MM.1S (cell line): ENCODE measurements around the gene UCMA.
"Not testable (repeated sequence)": the region's sequence is repeated elsewhere in the genome, so short reads cannot be mapped to it uniquely, and the experiment has no call there.

Experiments used
- DNase-seq: peaks from one replicate; pipeline ENCODE4 v3.0.0-alpha.2; 2015
- H2AFZ ChIP-seq: fragments of 300-600 bp; sonication (generic); 2 replicates; pipeline ENCODE4 v1.6.0; 2016; ENCODE audit warnings: antibody characterized with exemption, low read length
- H3F3A ChIP-seq: fragments of 300-600 bp; sonication (generic); 2 replicates; pipeline ENCODE4 v1.6.1; 2016; ENCODE audit warnings: mild to moderate bottlenecking, antibody characterized with exemption, low read length, moderate library complexity, mixed read lengths; ENCODE audit not compliant: insufficient read depth
- H3K27ac ChIP-seq: fragments of 300-600 bp; sonication (generic); 2 replicates; pipeline ENCODE4 v1.5.1; 2016; ENCODE audit warnings: mild to moderate bottlenecking, low read length
- H3K27me3 ChIP-seq: fragments of 300-600 bp; sonication (generic); replicated peaks from 2 replicates; pipeline ENCODE4 v1.6.0; 2016; ENCODE audit warnings: low read length; ENCODE audit not compliant: insufficient read depth
- H3K36me3 ChIP-seq: fragments of 300-600 bp; sonication (generic); replicated peaks from 2 replicates; pipeline ENCODE4 v1.6.1; 2016; ENCODE audit warnings: mild to moderate bottlenecking, low read length, mixed read lengths; ENCODE audit not compliant: insufficient read depth
- H3K4me1 ChIP-seq: fragments of 300-600 bp; sonication (generic); 2 replicates; pipeline ENCODE4 v1.6.1; 2016; ENCODE audit warnings: low read length, mixed read lengths
- H3K4me2 ChIP-seq: fragments of 300-600 bp; sonication (generic); 2 replicates; pipeline ENCODE4 v1.6.0; 2016; ENCODE audit warnings: low read depth, low read length
- H3K4me3 ChIP-seq: fragments of 300-600 bp; sonication (generic); 2 replicates; pipeline ENCODE4 v1.5.1; 2016; ENCODE audit warnings: low read length, mixed read lengths
- H3K79me2 ChIP-seq: fragments of 300-600 bp; sonication (generic); 2 replicates; pipeline ENCODE4 v1.6.1; 2016; ENCODE audit warnings: mixed run types, low read length, mixed read lengths
- H3K9ac ChIP-seq: fragments of 300-600 bp; sonication (generic); 2 replicates; pipeline ENCODE4 v1.6.1; 2016; ENCODE audit warnings: low read length, mixed read lengths
- H3K9me2 ChIP-seq: fragments of 300-600 bp; sonication (generic); replicated peaks from 2 replicates; pipeline ENCODE4 v1.6.1; 2016; ENCODE audit warnings: mild to moderate bottlenecking, low read length, mixed read lengths; ENCODE audit not compliant: insufficient read depth
- H3K9me3 ChIP-seq: fragments of 300-600 bp; sonication (generic); replicated peaks from 2 replicates; pipeline ENCODE4 v1.6.1; 2016; ENCODE audit warnings: mild to moderate bottlenecking, low read length, mixed read lengths; ENCODE audit not compliant: insufficient read depth
- H4K20me1 ChIP-seq: fragments of 300-600 bp; sonication (generic); 2 replicates; pipeline ENCODE4 v1.6.1; 2016; ENCODE audit warnings: mild to moderate bottlenecking, low read length, moderate library complexity, mixed read lengths; ENCODE audit not compliant: insufficient read depth
- EZH2 ChIP-seq: fragments of 300-600 bp; sonication (generic); optimal IDR thresholded peaks from 2 replicates; pipeline ENCODE3; 2017; ENCODE audit warnings: low read depth, mild to moderate bottlenecking, antibody characterized with exemption, low read length, mixed read lengths
- EZH2phosphoT487 ChIP-seq: fragments of 300-600 bp; sonication (generic); IDR thresholded peaks from 2 replicates; pipeline ENCODE4 v1.6.1; 2018; ENCODE audit warnings: antibody characterized with exemption, low read length
- TF ChIP-seq, protein P1 (sequence below): fragments of 300-600 bp; sonication (generic); IDR thresholded peaks from 2 replicates; pipeline ENCODE4 v1.5.1; 2016; ENCODE audit warnings: antibody characterized with exemption, low read length, mixed read lengths

The UCMA gene

DNA sequence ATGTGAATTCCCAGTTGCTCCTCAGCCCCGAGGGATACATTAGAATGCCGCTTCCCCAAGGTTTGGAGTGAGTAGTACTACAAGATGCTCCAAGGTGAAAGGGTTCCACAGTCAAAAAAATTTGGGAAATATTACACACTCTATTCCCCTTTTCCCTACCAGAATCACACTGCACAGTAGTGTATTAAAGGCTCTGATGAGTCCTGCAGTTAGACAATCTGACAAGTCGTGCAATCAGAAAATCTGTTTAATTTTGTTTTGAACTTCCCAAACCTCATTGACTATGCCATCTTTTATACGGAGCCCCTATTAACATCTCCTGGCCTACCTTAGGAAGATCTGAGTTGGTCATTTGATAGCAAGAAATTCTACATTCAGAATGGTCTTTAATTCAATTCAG is 13.6 kb upstream of the UCMA start:
- no peaks in the 10 kb centered on the region for H3K79me2 ChIP-seq
- H3K4me2 ChIP-seq: no peak overlapping the region
- no peak overlapping the region for H3K9ac ChIP-seq
- no peak for DNase-seq
- no peak overlapping the region for H3K4me3 ChIP-seq
- H3F3A ChIP-seq: no peaks in the 10 kb centered on the region
- no peak overlapping the region for H3K27ac ChIP-seq
- H3K27me3 ChIP-seq: no peaks in the 10 kb centered on the region
- no peak overlapping the region for H2AFZ ChIP-seq
- H3K4me1 ChIP-seq: no peaks in the 10 kb centered on the region
- H3K9me3 ChIP-seq: no peaks in the 10 kb centered on the region
- H3K9me2 ChIP-seq: no peaks in the 10 kb centered on the region
- H3K36me3 ChIP-seq: no peaks in the 10 kb centered on the region
- no peak for TF ChIP-seq EZH2phosphoT487
- no peak for TF ChIP-seq EZH2
- TF ChIP-seq, protein P1, sequence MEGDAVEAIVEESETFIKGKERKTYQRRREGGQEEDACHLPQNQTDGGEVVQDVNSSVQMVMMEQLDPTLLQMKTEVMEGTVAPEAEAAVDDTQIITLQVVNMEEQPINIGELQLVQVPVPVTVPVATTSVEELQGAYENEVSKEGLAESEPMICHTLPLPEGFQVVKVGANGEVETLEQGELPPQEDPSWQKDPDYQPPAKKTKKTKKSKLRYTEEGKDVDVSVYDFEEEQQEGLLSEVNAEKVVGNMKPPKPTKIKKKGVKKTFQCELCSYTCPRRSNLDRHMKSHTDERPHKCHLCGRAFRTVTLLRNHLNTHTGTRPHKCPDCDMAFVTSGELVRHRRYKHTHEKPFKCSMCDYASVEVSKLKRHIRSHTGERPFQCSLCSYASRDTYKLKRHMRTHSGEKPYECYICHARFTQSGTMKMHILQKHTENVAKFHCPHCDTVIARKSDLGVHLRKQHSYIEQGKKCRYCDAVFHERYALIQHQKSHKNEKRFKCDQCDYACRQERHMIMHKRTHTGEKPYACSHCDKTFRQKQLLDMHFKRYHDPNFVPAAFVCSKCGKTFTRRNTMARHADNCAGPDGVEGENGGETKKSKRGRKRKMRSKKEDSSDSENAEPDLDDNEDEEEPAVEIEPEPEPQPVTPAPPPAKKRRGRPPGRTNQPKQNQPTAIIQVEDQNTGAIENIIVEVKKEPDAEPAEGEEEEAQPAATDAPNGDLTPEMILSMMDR: no peak
- no peaks in the 10 kb centered on the region for H4K20me1 ChIP-seq

DNA sequence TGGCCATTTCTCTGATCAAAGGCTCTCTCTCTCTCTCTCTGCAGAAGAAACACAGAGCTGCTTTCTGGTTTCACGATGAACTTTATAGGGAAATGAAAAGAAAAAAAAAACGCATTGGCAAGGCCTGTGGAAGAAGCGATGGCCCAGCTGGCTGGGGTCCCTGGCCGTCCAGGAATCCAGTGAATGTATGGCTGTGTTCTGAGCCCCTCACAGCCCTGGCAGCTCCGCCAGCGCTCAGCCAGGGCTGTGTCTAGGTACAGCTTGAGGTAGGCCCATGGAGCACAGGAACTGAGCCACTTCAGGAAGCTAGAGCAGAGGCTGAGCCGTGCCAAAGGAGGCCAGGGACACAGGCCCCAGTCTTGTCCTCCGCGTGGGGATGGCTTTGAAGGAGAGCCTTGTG is 13.1 kb upstream of the UCMA start:
- no peaks in the 10 kb centered on the region for H3F3A ChIP-seq
- no peaks in the 10 kb centered on the region for H3K27me3 ChIP-seq
- no peak overlapping the region for H2AFZ ChIP-seq
- H3K9ac ChIP-seq: no peak overlapping the region
- H3K36me3 ChIP-seq: no peaks in the 10 kb centered on the region
- no peaks in the 10 kb centered on the region for H3K9me2 ChIP-seq
- no peaks in the 10 kb centered on the region for H4K20me1 ChIP-seq
- H3K9me3 ChIP-seq: no peaks in the 10 kb centered on the region
- no peak overlapping the region for H3K27ac ChIP-seq
- H3K79me2 ChIP-seq: no peaks in the 10 kb centered on the region
- H3K4me1 ChIP-seq: no peaks in the 10 kb centered on the region
- H3K4me2 ChIP-seq: no peak overlapping the region
- DNase-seq: no peak
- TF ChIP-seq EZH2 (no peak), EZH2phosphoT487 (no peak)
- TF ChIP-seq, protein P1: no peak
- no peak overlapping the region for H3K4me3 ChIP-seq

DNA sequence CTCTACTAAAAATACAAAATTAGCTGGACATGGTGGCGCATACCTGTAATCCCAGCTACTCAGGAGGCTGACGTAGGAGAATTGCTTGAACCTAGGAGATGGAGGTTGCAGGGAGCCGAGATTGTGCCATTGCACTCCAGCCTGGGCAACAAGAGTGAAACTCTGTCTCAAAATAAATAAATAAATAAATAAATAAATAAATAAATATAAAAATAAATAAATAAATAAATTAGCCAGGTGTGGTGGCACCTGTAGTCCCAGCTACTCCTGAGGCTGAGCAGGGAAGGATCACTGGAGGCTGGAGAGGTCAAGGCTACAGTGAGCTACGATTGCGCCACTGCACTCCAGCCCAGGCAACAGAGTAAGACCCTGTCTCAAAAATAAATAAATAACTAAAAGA is 8.1 kb upstream of the UCMA start:
- not testable (repeated sequence) for H3K27ac ChIP-seq, DNase-seq, H3K4me1 ChIP-seq, H3K79me2 ChIP-seq, H3K9me3 ChIP-seq, H3K9me2 ChIP-seq, H3F3A ChIP-seq, H4K20me1 ChIP-seq, H3K27me3 ChIP-seq, H3K4me2 ChIP-seq, H2AFZ ChIP-seq, H3K36me3 ChIP-seq, H3K9ac ChIP-seq, H3K4me3 ChIP-seq

DNA sequence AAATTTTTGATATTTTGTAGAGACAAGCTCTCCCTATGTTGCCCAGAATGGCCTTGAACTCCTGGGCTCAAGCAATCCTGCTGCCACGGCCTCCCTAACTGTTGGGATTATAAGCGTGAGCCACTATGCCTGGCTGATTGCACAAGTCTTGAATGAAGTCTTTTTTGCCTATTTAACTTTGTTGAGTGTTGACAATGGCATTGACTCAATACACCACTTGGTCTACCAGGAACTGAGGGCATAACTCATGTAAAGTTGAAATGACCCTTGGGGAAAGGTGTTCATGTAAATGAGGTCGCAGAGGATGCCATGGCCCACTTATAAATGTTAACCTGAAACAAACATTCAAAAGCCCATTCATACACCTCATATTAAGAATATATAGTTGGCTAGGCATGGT is 7.4 kb upstream of the UCMA start:
- Histone ChIP-seq H3K79me2 (no peaks in the 10 kb centered on the region), H3K27ac (no peak overlapping the region), H3K9me3 (no peaks in the 10 kb centered on the region), H3F3A (peaks cover 1% of the 10 kb centered on the region; the same call in 1 of the 2 replicates), H4K20me1 (no peaks in the 10 kb centered on the region), H3K4me2 (no peak overlapping the region), H2AFZ (no peak overlapping the region), H3K9ac (no peak overlapping the region), H3K4me3 (no peak overlapping the region), H3K36me3 (no peaks in the 10 kb centered on the region), H3K27me3 (no peaks in the 10 kb centered on the region), H3K9me2 (no peaks in the 10 kb centered on the region), H3K4me1 (no peaks in the 10 kb centered on the region)
- no peak for TF ChIP-seq EZH2phosphoT487
- TF ChIP-seq, protein P1: no peak
- DNase-seq: no peak
